Vagina (tissue), 2 donors: ENCODE results near the gene ADGRF1. TPM values are rescaled to one million over a fixed set of nuclear protein-coding genes. Genes with fewer than 3 reads are reported as not detected.
A peak's percentile ranks its signal among the peaks of the same experiment; 100 is the strongest.

Source experiments
- DNase-seq, 2 donors: peaks; one replicate each; pipeline ENCODE4 v3.0.0-alpha.2; 2017; ENCODE audit errors: extremely low spot score in 2 of 2
- H3K27ac ChIP-seq: fragments of 200-600 bp; sonication (generic); one replicate; pipeline ENCODE4 v1.5.1; 2019
- H3K27me3 ChIP-seq: fragments of 200-600 bp; sonication (generic); one replicate; pipeline ENCODE4 v1.5.1; 2019
- H3K36me3 ChIP-seq, 2 donors: fragments of 200-600 bp; sonication (generic); one replicate each; pipeline ENCODE4 v1.5.1; 2017 to 2019
- H3K4me1 ChIP-seq: fragments of 200-600 bp; sonication (generic); one replicate; pipeline ENCODE4 v1.5.1; 2019
- H3K4me3 ChIP-seq, 2 donors: fragments of 200-600 bp; sonication (generic); 1 replicate in 1 of 2; 2 replicates in 1 of 2; pipeline ENCODE4 v1.5.1; 2016 to 2019
- H3K9me3 ChIP-seq: fragments of 200-600 bp; sonication (generic); one replicate; pipeline ENCODE4 v1.5.1; 2019
- POLR2A ChIP-seq, 2 donors: fragments of 450-650 bp; IDR thresholded peaks; one replicate each; pipeline ENCODE4 v1.6.1; 2017; ENCODE audit warnings: antibody characterized with exemption in 2 of 2, mild to moderate bottlenecking in 2 of 2, moderate library complexity in 2 of 2
- POLR2AphosphoS5 ChIP-seq, 2 donors: sonication (generic); formaldehyde crosslinking; IDR thresholded peaks; one replicate each; pipeline ENCODE4 v1.9.0; 2017; ENCODE audit warnings: antibody characterized with exemption in 2 of 2, mild to moderate bottlenecking in 2 of 2, low read depth in 1 of 2; ENCODE audit not compliant: insufficient read depth in 1 of 2
- intact Hi-C: fragments of 100-400 bp; cut with DNase I; formaldehyde crosslinking; loops from one replicate; pipeline ENCODE4 v1.15.1; 2023
- total RNA-seq: library from RNA; depleted of rRNA; stranded (reverse); fragments of >200 nt; gene quantifications from one replicate; pipeline ENCODE4 v1.2.3, GENCODE V29; 2016
- TF ChIP-seq, protein P1 (sequence below), 3 experiments: fragments of 450-650 bp in 2 of 3; fragments of 200-600 bp in 1 of 3; sonication (generic) in 1 of 3; IDR thresholded peaks; one replicate each; pipeline ENCODE4 v1.5.1; 2017 to 2019; ENCODE audit warnings: antibody characterized with exemption in 3 of 3, mild to moderate bottlenecking in 2 of 3, moderate library complexity in 2 of 3

Gene ADGRF1
- total RNA-seq, 1 donor from 2014 or later, result 8.3 TPM

DNA sequence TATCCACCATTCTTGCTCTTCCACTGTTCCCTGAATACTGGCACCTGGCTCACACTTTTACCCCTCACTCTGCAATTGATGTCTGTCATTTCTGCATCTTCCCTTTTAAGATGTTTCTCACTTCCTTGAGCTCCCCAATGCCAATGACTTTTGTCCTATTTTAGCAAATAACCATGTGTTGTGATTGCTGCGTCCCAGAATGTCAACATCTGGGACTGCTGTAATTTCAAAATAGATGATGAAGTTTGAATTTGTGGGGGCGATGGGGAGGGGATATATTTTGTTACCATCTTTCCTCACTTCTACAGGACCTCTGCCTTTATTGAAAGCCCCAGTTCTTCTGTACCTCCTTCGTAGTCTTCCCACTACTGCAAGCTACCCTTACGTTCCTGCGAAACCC lies 80.4 kb downstream of the ADGRF1 start:
- Histone ChIP-seq H3K9me3 (no peaks in the 10 kb centered on the region), H3K36me3 (no peaks in the 10 kb centered on the region), H3K27me3 (no peaks in the 10 kb centered on the region), H3K27ac (no peak overlapping the region), H3K4me3 (no peak overlapping the region), H3K4me1 (no peaks in the 10 kb centered on the region)
- TF ChIP-seq, protein P1, sequence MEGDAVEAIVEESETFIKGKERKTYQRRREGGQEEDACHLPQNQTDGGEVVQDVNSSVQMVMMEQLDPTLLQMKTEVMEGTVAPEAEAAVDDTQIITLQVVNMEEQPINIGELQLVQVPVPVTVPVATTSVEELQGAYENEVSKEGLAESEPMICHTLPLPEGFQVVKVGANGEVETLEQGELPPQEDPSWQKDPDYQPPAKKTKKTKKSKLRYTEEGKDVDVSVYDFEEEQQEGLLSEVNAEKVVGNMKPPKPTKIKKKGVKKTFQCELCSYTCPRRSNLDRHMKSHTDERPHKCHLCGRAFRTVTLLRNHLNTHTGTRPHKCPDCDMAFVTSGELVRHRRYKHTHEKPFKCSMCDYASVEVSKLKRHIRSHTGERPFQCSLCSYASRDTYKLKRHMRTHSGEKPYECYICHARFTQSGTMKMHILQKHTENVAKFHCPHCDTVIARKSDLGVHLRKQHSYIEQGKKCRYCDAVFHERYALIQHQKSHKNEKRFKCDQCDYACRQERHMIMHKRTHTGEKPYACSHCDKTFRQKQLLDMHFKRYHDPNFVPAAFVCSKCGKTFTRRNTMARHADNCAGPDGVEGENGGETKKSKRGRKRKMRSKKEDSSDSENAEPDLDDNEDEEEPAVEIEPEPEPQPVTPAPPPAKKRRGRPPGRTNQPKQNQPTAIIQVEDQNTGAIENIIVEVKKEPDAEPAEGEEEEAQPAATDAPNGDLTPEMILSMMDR (IDR thresholded peaks at IDR 0.05), result no peak
- TF ChIP-seq POLR2A (IDR thresholded peaks at IDR 0.05) (no peak), POLR2AphosphoS5 (IDR thresholded peaks at IDR 0.05; ENCODE audit: insufficient read depth in 1 of 2, low read depth in 1 of 2) (no peak)
- intact Hi-C loops, result no loop called here
- no peak for DNase-seq

GRCh38 chr6:46961232-46961631 lies 80.9 kb downstream of the ADGRF1 start:
- no peaks in the 10 kb centered on the region for H3K4me1 ChIP-seq
- no peak overlapping the region for H3K27ac ChIP-seq
- TF ChIP-seq POLR2A (IDR thresholded peaks at IDR 0.05) (no peak), POLR2AphosphoS5 (IDR thresholded peaks at IDR 0.05; ENCODE audit: insufficient read depth in 1 of 2, low read depth in 1 of 2) (no peak)
- TF ChIP-seq, protein P1 (IDR thresholded peaks at IDR 0.05), result no peak
- no peaks in the 10 kb centered on the region for H3K9me3 ChIP-seq
- intact Hi-C loops, result no loop called here
- no peaks in the 10 kb centered on the region for H3K27me3 ChIP-seq
- no peak overlapping the region for H3K4me3 ChIP-seq
- no peaks in the 10 kb centered on the region for H3K36me3 ChIP-seq
- no peak for DNase-seq

DNA sequence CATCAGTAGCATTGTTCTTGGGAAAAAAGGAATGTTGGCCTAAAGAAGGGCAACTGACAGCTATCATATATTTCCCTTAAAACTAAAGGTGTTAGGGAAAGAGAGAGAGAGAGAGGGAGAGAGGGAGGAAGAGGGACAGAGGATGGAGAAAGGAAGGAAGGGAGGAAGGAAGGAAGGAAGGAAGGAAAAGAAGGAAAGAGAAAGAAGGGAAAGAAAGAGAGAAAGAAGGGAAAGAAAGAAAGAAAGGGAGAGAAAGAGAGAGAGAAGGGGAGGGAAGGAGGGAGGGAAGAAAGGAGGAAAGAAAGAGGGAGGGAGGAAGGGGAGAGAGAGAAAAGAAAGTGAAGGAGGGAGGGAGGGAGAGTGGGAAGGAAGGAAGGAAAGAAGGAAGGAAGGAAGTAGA lies 82.7 kb downstream of the ADGRF1 start:
- H3K27ac ChIP-seq, result no peak overlapping the region
- H3K4me1 ChIP-seq, result no peaks in the 10 kb centered on the region
- no peak for DNase-seq
- H3K27me3 ChIP-seq, result no peaks in the 10 kb centered on the region
- H3K36me3 ChIP-seq, result no peaks in the 10 kb centered on the region
- intact Hi-C loops, result no loop called here
- TF ChIP-seq POLR2AphosphoS5 (IDR thresholded peaks at IDR 0.05; ENCODE audit: insufficient read depth in 1 of 2, low read depth in 1 of 2), result no peak
- TF ChIP-seq, protein P1 (IDR thresholded peaks at IDR 0.05), result no peak
- TF ChIP-seq POLR2A (IDR thresholded peaks at IDR 0.05), result no peak
- no peak overlapping the region for H3K4me3 ChIP-seq
- H3K9me3 ChIP-seq, result no peaks in the 10 kb centered on the region

- H3K4me1 ChIP-seq, result no peaks in the 10 kb centered on the region
- no peak overlapping the region for H3K27ac ChIP-seq
- no peak for TF ChIP-seq POLR2AphosphoS5 (IDR thresholded peaks at IDR 0.05; ENCODE audit: insufficient read depth in 1 of 2, low read depth in 1 of 2)
- TF ChIP-seq, protein P1 (IDR thresholded peaks at IDR 0.05), result no peak
- no peak for TF ChIP-seq POLR2A (IDR thresholded peaks at IDR 0.05)
These were observed 85.7 kb downstream of the ADGRF1 start for GRCh38 chr6:46956409-46956808.

GRCh38 chr6:46954837-46955451 lies 87.2 kb downstream of the ADGRF1 start:
- Histone ChIP-seq H3K9me3 (no peaks in the 10 kb centered on the region), H3K27ac (no peak overlapping the region), H3K27me3 (no peaks in the 10 kb centered on the region), H3K36me3 (no peaks in the 10 kb centered on the region), H3K4me1 (no peaks in the 10 kb centered on the region), H3K4me3 (peak overlapping the region in 1 of 2 donors; percentile 3)
- DNase-seq, result no peak
- TF ChIP-seq POLR2AphosphoS5 (IDR thresholded peaks at IDR 0.05; ENCODE audit: insufficient read depth in 1 of 2, low read depth in 1 of 2), result no peak
- no peak for TF ChIP-seq POLR2A (IDR thresholded peaks at IDR 0.05)
- TF ChIP-seq, protein P1 (IDR thresholded peaks at IDR 0.05), result no peak
- intact Hi-C loops, result no loop called here

More at GRCh38 chr6:46956409-46956808, 85.7 kb downstream of the ADGRF1 start:
- intact Hi-C loops, result no loop called here
- no peak for DNase-seq
- Histone ChIP-seq H3K36me3 (no peaks in the 10 kb centered on the region), H3K4me3 (no peak overlapping the region), H3K9me3 (no peaks in the 10 kb centered on the region), H3K27me3 (no peaks in the 10 kb centered on the region)
